Uterus (tissue), 2 donors: ENCODE data around the gene HHLA2.

Experiments
- POLR2A ChIP-seq, 2 donors: fragments of 450-650 bp; IDR thresholded peaks; one replicate each; pipeline ENCODE4 v1.6.1; 2016; ENCODE audit warnings: antibody characterized with exemption in 2 of 2, mild to moderate bottlenecking in 1 of 2, moderate library complexity in 1 of 2
- TF ChIP-seq, protein P1 (sequence below), 4 experiments: fragments of 200-600 bp in 2 of 4; fragments of 450-650 bp in 2 of 4; sonication (generic) in 2 of 4; IDR thresholded peaks; one replicate each; pipeline ENCODE4 v1.5.1; 2016 to 2019; ENCODE audit warnings: antibody characterized with exemption in 4 of 4, mild to moderate bottlenecking in 2 of 4, moderate library complexity in 1 of 4

DNA sequence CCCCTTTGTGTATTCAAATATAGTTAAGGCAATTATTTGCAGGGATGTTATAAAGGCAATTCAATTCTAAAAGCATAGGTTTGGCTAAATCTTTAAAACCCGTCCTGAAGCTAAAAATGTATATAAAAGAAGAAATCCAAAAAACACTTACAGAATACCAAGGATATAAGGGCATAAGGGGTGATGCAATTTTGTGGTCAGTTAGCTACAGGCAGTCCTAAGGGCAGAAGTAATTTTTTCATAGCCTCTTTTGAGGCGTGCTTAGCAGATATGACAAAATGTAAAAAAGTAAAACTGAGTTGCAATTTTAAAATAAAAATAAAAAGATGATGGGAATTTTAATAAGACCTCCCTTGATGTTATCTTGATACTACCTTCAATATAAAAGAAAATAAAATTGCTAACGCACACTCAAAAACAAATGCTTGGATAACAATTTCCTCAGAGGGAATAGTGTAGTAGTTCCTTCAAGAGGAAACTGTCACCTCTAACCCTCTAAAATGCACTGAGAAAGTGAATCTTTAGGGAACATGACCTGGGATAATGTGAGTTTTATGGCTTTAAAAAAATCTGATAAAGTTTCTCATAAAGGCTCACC is 109.8 kb downstream of the HHLA2 start:
- TF ChIP-seq, protein P1, sequence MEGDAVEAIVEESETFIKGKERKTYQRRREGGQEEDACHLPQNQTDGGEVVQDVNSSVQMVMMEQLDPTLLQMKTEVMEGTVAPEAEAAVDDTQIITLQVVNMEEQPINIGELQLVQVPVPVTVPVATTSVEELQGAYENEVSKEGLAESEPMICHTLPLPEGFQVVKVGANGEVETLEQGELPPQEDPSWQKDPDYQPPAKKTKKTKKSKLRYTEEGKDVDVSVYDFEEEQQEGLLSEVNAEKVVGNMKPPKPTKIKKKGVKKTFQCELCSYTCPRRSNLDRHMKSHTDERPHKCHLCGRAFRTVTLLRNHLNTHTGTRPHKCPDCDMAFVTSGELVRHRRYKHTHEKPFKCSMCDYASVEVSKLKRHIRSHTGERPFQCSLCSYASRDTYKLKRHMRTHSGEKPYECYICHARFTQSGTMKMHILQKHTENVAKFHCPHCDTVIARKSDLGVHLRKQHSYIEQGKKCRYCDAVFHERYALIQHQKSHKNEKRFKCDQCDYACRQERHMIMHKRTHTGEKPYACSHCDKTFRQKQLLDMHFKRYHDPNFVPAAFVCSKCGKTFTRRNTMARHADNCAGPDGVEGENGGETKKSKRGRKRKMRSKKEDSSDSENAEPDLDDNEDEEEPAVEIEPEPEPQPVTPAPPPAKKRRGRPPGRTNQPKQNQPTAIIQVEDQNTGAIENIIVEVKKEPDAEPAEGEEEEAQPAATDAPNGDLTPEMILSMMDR (IDR thresholded peaks at IDR 0.05) = no peak
- TF ChIP-seq POLR2A (IDR thresholded peaks at IDR 0.05) = no peak
